ENCODE data around the gene SLC27A6.

- TF ChIP-seq, protein P1, sequence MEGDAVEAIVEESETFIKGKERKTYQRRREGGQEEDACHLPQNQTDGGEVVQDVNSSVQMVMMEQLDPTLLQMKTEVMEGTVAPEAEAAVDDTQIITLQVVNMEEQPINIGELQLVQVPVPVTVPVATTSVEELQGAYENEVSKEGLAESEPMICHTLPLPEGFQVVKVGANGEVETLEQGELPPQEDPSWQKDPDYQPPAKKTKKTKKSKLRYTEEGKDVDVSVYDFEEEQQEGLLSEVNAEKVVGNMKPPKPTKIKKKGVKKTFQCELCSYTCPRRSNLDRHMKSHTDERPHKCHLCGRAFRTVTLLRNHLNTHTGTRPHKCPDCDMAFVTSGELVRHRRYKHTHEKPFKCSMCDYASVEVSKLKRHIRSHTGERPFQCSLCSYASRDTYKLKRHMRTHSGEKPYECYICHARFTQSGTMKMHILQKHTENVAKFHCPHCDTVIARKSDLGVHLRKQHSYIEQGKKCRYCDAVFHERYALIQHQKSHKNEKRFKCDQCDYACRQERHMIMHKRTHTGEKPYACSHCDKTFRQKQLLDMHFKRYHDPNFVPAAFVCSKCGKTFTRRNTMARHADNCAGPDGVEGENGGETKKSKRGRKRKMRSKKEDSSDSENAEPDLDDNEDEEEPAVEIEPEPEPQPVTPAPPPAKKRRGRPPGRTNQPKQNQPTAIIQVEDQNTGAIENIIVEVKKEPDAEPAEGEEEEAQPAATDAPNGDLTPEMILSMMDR (IDR thresholded peaks at IDR 0.05 in 8 of 11, conservative IDR thresholded peaks at IDR 0.05 in 3 of 11): no peak
- TF ChIP-seq POLR2A (IDR thresholded peaks at IDR 0.05): no peak
Measured at GRCh38 chr5:129018837-129019236, 53.5 kb downstream of the SLC27A6 start.
